ENCODE results near the gene TMEM243. TPM values are rescaled to one million over a fixed set of nuclear protein-coding genes. Genes with fewer than 3 reads are reported as not detected.

TMEM243 gene
- total RNA-seq, 1 experiment from 2014 or later, result 15.4 TPM

DNA sequence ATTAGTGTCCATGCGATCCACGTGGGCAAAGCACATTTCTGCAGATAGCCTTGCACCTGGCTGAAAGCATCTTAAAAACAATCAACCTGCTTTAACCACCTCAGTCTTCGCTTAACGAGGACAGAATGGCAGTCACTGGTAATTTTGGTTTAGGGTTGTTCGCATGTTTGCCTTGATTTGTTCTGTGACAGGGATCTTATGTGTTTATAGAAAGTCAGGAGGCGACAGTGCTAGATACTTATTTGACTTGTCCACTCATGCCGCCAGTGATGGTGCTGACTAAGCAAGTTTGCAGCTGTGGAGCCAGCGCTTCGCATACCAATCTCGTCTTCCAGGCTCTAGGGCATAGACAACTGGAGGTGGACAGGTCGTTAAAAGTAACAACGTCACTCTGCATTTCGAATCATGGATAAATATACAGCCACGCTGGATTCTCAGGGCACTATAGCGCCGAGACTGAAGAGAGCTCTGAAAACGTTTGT is 1.2 kb upstream of the TMEM243 start:
- ATAC-seq (no peak), DNase-seq (ENCODE audit: low read depth, low spot score) (no peak)
- ChIA-PET CTCF (no interaction called here), POLR2A (no interaction called here)
- BruUV-seq (replicated peaks), result no TSS peak
- Histone ChIP-seq H3K36me3 (ENCODE audit: control insufficient read depth, insufficient read depth, low read length) (peaks cover 3% of the 10 kb centered on the region; the same call in 1 of the 2 replicates), H3K27ac (ENCODE audit: low read length) (no peak overlapping the region), H3K4me3 (ENCODE audit: low read depth in 2 of 2, low read length in 2 of 2) (peak overlapping the region; percentile 72 to 93), H3K9me3 (ENCODE audit: control insufficient read depth, insufficient read depth, low read depth, low read length) (no peaks in the 10 kb centered on the region), H3K27me3 (ENCODE audit: control insufficient read depth, insufficient read depth, low read length) (peaks cover 25% of the 10 kb centered on the region), H3K4me1 (ENCODE audit: control insufficient read depth, insufficient read depth, low read length) (peaks cover 18% of the 10 kb centered on the region)
- in situ Hi-C loops (cut with HindIII; ENCODE audit: low pct_unique_long_range_greater_than_20kb, low sequenced_read_pairs) (no loop called here), intact Hi-C loops (cut with micrococcal nuclease; ENCODE audit: unreplicated experiment) (no loop called here)
- TF ChIP-seq CTCF (IDR thresholded peaks at IDR 0.05) (no peak), POLR2AphosphoS5 (IDR thresholded peaks at IDR 0.05; ENCODE audit: low read depth, low read length) (no peak), SIN3A (IDR thresholded peaks at IDR 0.05; ENCODE audit: borderline replicate concordance, insufficient read depth, low read depth, low read length) (no peak), TCF7L2 (IDR thresholded peaks at IDR 0.05; ENCODE audit: low read depth, low read length) (no peak)
- TF ChIP-seq, protein P1, sequence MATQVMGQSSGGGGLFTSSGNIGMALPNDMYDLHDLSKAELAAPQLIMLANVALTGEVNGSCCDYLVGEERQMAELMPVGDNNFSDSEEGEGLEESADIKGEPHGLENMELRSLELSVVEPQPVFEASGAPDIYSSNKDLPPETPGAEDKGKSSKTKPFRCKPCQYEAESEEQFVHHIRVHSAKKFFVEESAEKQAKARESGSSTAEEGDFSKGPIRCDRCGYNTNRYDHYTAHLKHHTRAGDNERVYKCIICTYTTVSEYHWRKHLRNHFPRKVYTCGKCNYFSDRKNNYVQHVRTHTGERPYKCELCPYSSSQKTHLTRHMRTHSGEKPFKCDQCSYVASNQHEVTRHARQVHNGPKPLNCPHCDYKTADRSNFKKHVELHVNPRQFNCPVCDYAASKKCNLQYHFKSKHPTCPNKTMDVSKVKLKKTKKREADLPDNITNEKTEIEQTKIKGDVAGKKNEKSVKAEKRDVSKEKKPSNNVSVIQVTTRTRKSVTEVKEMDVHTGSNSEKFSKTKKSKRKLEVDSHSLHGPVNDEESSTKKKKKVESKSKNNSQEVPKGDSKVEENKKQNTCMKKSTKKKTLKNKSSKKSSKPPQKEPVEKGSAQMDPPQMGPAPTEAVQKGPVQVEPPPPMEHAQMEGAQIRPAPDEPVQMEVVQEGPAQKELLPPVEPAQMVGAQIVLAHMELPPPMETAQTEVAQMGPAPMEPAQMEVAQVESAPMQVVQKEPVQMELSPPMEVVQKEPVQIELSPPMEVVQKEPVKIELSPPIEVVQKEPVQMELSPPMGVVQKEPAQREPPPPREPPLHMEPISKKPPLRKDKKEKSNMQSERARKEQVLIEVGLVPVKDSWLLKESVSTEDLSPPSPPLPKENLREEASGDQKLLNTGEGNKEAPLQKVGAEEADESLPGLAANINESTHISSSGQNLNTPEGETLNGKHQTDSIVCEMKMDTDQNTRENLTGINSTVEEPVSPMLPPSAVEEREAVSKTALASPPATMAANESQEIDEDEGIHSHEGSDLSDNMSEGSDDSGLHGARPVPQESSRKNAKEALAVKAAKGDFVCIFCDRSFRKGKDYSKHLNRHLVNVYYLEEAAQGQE (IDR thresholded peaks at IDR 0.05; ENCODE audit: insufficient read depth in 1 of 2, low read depth in 2 of 2, low read length in 1 of 2), result no peak

DNA sequence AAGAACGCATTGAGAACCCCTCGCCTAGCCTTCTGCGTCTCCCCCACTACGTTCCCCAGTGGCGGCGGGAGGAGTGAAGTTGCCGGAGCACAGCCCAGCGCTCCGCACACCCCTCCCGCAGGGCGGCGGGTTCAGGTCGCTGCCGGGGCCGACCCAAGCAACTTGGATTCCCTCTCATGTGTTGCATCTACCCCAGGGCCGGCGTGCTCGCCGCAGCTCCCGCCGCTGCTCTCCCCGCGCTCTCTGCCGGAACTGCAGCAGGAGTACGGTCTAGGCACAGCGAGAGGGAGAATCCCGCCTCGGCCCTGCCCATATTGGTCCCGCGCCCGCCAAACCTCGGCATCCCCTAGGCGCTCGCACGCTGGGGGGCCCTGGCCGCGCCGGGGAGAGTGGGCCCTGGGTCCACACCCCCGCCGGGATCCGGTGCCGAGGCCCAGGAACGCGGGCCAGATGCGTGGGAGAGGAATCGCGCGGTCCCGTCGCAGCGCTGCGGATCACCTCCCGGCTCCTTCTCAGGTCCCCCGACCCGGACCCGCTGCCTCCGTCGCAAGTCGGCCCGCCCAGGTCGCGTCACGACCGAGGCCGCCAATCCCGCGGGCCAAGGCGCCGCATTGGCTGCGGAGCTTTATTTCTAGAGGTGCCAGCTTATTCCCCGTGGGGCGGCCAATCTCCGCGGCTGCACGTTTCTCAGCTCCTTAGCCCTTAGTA is 648 bp upstream of the TMEM243 start:
- no peak for DNase-seq (ENCODE audit: low read depth, low spot score)

More for the DNA sequence above, 648 bp upstream of the TMEM243 start:
- ChIA-PET POLR2A (no interaction called here), CTCF (interaction anchor here (0.6 kb wide), 1 partner anchor 213 kb away, joined by 5 read pairs; no protein-coding TSS in a partner anchor)
- peak; percentile 94 for ATAC-seq
- Histone ChIP-seq H3K27me3 (ENCODE audit: control insufficient read depth, insufficient read depth, low read length) (peaks cover 25% of the 10 kb centered on the region), H3K4me1 (ENCODE audit: control insufficient read depth, insufficient read depth, low read length) (peaks cover 18% of the 10 kb centered on the region), H3K9me3 (ENCODE audit: control insufficient read depth, insufficient read depth, low read depth, low read length) (no peaks in the 10 kb centered on the region), H3K36me3 (ENCODE audit: control insufficient read depth, insufficient read depth, low read length) (peaks cover 3% of the 10 kb centered on the region; the same call in 1 of the 2 replicates), H3K4me3 (ENCODE audit: low read depth in 2 of 2, low read length in 2 of 2) (peak overlapping the region; percentile 72 to 93), H3K27ac (ENCODE audit: low read length) (peak overlapping the region; percentile 72)
- in situ Hi-C loops (cut with HindIII; ENCODE audit: low pct_unique_long_range_greater_than_20kb, low sequenced_read_pairs), result no loop called here
- TF ChIP-seq POLR2AphosphoS5 (IDR thresholded peaks at IDR 0.05; ENCODE audit: low read depth, low read length), result no peak
- peak; percentile 49; the same call in 1 of the 2 replicates for TF ChIP-seq SIN3A (IDR thresholded peaks at IDR 0.05; ENCODE audit: borderline replicate concordance, insufficient read depth, low read depth, low read length)
- BruUV-seq (replicated peaks), result no TSS peak
- intact Hi-C loops (cut with micrococcal nuclease; ENCODE audit: unreplicated experiment), result no loop called here
